PFSK-1 (cell line): ENCODE results near the gene NBEAL2.

Experiments
- SIN3A ChIP-seq: IDR thresholded peaks from 2 replicates; pipeline ENCODE4 v1.6.1; 2012; ENCODE audit warnings: mild to moderate bottlenecking, low read length, moderate library complexity, borderline replicate concordance; ENCODE audit not compliant: insufficient read depth
- TF ChIP-seq, protein P1 (sequence below), 2 experiments: IDR thresholded peaks; 2 replicates each; pipeline versions ENCODE4 v1.6.1 to v1.8.0; 2011 to 2012; ENCODE audit warnings: low read depth in 2 of 2, low read length in 2 of 2, control low read depth in 1 of 2, inconsistent platforms in 1 of 2, mild to moderate bottlenecking in 1 of 2, moderate library complexity in 1 of 2; ENCODE audit not compliant: insufficient read depth in 1 of 2

DNA sequence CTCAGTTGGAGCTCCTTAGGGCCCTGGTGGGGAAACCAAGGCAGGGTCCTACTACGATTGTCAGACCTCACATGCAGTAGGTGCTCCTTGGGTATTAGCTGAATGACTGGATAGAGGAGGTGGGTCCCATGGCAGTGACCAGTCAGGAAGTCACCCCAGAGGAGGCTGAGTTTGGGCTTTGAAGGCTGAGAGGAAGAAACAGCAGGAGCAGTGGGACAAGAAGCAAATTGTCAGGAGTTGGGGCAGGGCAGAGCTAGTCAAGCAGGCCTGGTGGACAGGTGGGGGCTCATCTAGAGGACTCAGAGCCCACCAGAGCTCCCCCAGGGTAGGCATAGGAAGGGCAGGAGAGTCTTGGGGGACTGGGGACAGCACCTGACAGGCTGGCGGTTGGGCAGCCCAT, 3.1 kb downstream of the NBEAL2 start:
- TF ChIP-seq, protein P1, sequence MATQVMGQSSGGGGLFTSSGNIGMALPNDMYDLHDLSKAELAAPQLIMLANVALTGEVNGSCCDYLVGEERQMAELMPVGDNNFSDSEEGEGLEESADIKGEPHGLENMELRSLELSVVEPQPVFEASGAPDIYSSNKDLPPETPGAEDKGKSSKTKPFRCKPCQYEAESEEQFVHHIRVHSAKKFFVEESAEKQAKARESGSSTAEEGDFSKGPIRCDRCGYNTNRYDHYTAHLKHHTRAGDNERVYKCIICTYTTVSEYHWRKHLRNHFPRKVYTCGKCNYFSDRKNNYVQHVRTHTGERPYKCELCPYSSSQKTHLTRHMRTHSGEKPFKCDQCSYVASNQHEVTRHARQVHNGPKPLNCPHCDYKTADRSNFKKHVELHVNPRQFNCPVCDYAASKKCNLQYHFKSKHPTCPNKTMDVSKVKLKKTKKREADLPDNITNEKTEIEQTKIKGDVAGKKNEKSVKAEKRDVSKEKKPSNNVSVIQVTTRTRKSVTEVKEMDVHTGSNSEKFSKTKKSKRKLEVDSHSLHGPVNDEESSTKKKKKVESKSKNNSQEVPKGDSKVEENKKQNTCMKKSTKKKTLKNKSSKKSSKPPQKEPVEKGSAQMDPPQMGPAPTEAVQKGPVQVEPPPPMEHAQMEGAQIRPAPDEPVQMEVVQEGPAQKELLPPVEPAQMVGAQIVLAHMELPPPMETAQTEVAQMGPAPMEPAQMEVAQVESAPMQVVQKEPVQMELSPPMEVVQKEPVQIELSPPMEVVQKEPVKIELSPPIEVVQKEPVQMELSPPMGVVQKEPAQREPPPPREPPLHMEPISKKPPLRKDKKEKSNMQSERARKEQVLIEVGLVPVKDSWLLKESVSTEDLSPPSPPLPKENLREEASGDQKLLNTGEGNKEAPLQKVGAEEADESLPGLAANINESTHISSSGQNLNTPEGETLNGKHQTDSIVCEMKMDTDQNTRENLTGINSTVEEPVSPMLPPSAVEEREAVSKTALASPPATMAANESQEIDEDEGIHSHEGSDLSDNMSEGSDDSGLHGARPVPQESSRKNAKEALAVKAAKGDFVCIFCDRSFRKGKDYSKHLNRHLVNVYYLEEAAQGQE (IDR thresholded peaks at IDR 0.05; ENCODE audit: insufficient read depth in 1 of 2, low read depth in 2 of 2, low read length in 2 of 2) = no peak
- no peak for TF ChIP-seq SIN3A
